22Rv1 (cell line): Measurements from ENCODE around the gene MAPK9.

ENCODE experiments used
- ZFX ChIP-seq: fragments of 450-650 bp; IDR thresholded peaks from 2 replicates; pipeline ENCODE4 v1.6.1; 2017; ENCODE audit warnings: antibody characterized with exemption, borderline replicate concordance
- TF ChIP-seq, protein P1 (sequence below): fragments of 450-650 bp; IDR thresholded peaks from 2 replicates; pipeline ENCODE4 v1.5.1; 2017; ENCODE audit warnings: mild to moderate bottlenecking

DNA sequence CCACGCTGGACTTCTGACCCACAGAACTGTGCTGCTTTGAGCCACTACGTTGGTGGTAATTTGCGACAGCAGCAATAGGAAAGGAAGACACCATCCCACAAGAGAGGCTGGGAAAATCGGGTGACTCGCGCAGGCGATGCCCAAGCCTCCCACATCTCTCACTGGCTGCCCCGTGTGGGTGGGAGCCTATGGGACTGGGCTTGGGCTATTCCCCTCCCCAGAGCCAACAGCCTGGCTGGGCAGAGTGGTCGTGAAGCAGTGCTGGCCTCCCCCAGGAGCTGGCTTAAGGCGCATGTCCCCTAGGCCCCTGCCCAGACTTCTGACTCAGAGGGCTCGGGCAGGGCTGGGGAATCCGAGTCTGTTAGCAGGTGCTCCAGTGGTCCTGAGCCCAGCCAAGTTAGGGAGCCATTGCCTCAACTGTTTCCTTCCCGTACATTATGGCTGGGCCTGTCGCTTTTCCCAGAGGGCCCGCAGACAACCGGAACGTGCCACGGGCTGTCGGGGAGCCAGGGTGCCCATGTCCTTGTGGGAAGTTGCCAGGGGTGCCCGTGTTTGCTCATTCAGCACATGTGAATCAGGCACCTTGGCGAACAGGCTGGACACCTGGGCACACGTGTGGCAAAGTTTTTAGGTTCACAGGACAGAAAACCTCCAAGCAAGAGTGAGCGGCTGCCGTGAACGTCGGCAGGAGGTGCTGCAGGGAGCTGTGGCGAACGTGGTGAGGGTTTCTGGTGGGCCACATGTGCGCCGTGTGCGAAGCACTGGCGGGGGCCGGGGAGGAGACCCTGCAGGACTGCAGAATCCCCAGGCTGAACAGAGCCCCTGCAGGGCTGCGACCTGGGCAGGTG, 75.9 kb downstream of the MAPK9 start:
- TF ChIP-seq, protein P1, sequence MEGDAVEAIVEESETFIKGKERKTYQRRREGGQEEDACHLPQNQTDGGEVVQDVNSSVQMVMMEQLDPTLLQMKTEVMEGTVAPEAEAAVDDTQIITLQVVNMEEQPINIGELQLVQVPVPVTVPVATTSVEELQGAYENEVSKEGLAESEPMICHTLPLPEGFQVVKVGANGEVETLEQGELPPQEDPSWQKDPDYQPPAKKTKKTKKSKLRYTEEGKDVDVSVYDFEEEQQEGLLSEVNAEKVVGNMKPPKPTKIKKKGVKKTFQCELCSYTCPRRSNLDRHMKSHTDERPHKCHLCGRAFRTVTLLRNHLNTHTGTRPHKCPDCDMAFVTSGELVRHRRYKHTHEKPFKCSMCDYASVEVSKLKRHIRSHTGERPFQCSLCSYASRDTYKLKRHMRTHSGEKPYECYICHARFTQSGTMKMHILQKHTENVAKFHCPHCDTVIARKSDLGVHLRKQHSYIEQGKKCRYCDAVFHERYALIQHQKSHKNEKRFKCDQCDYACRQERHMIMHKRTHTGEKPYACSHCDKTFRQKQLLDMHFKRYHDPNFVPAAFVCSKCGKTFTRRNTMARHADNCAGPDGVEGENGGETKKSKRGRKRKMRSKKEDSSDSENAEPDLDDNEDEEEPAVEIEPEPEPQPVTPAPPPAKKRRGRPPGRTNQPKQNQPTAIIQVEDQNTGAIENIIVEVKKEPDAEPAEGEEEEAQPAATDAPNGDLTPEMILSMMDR = no peak
- no peak for TF ChIP-seq ZFX
